Measurements from ENCODE around the gene PRPS2.

The PRPS2 gene

DNA sequence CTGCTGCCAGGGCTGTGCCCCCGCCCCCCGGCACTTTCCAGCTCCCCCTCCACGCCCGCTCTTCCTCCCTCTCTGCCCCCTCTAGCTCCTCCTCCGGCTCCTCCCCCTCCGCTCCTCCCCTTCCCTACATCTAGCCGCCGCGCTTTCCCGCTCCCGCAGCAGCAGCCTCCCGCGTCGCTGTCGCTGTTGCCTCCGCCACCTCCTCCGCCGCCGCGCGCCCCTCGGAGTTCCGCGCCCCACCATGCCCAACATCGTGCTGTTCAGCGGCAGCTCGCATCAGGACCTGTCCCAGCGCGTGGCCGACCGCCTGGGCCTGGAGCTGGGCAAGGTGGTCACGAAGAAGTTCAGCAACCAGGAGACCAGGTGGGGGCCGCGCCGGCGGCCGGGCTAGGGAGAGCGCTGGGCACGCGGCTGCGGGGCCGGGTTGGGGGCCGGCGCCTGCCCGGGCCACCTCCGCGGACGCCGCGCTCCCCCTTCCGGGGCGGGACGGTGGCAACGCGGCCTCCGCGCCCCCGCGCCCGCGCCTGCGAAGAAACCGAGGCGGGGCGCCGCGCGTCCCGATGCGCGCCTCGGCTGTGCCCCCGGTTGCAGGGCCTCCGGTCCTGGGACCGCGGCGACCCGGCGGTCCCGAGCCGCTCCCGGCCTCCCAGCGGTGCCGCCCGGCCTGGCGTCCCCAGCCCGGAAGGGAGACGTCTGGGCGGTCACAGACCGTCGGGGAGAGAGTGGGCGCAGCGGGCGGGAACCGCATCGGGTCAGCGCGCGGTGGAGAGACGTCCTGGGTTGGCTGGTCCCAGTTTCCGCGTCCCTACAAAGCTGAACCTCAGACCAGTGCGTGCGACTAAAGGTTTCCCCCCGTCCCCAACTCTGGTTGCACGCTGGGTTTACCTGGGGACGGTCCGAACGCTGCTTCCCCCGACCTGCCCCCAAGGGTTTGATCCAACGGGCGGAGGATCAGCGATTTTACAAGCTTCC is at the start of gene PRPS2:
Gene PRPS2, plus strand, starts transcription at position 156 of the 972 bp plus-strand sequence. Its CDS starts 86 bp downstream, at position 242.
- in situ Hi-C loops (cut with MboI; ENCODE audit: low sequenced_read_pairs): no loop called here

DNA sequence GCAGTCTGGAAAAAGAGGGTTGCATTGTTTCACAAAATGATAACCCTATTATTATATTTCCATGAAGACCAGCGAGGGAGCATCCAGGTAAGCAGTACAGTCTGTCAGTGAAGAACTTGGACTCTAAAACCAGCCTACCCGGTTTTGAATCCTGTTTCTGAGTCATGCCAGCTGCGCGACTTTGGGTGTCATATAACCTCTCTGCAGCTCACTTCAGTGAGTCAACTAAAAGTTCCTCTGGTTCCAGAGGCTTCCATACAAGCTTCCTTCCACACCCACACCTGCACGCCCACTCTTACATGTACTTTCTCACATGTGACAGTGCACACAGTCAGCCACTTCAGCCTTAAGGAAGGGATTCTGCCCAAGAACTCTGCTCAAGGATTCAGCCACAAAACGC is 49.8 kb upstream of the PRPS2 start:
- in situ Hi-C loops (cut with MboI; ENCODE audit: low sequenced_read_pairs): no loop called here

- in situ Hi-C loops (cut with MboI; ENCODE audit: low sequenced_read_pairs): no loop called here
These were observed 43.8 kb upstream of the PRPS2 start for GRCh38 chrX:12747433-12747832.

- in situ Hi-C loops (cut with MboI; ENCODE audit: low sequenced_read_pairs): no loop called here
These were observed 39.3 kb upstream of the PRPS2 start for GRCh38 chrX:12751887-12752286.

- in situ Hi-C loops (cut with MboI; ENCODE audit: low sequenced_read_pairs): no loop called here
These were observed 37.8 kb upstream of the PRPS2 start for GRCh38 chrX:12753366-12753765.

- in situ Hi-C loops (cut with MboI; ENCODE audit: low sequenced_read_pairs): no loop called here
These were observed 32.9 kb upstream of the PRPS2 start for GRCh38 chrX:12758291-12758690.

DNA sequence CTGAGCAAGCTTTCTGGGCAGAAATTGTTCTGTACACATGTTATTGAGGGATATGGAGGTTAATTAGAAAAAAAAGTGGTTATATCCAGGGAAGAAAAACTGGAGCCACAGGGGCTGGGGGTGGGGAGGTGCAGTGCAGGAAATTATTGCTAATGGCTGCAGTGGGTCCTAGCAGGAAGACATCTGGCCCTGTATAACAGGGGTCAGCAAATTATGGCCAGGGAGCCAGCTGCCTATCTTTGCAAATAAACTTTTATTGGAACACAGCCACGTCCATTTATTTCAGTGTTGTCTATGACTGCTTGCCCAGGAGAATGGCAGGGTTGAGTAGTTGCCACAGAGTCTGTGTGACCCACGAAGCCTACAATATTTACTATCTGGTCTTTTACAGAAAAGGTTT is 23.4 kb upstream of the PRPS2 start:
- in situ Hi-C loops (cut with MboI; ENCODE audit: low sequenced_read_pairs): no loop called here

DNA sequence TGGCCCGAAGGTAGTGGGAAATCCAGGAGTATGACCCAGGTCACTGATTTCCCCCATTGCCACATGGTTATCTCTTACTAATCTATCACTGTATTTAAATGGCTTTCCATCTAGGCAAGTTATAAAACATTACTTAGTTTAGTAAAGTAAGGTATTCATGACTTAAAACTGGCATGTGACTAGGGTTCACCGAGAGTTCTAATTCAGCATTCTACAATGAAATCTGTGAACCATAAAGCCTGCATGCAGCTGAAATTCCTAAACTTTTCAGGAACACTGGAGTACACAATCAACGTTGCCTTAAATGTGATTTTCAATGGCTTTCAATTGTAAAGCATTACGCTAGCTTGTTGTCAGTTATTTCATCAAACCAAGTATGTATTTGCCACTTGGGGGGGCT is 22.7 kb upstream of the PRPS2 start:
- in situ Hi-C loops (cut with MboI; ENCODE audit: low sequenced_read_pairs): no loop called here

- in situ Hi-C loops (cut with MboI; ENCODE audit: low sequenced_read_pairs): no loop called here
These were observed 20.8 kb upstream of the PRPS2 start for GRCh38 chrX:12770440-12770839.

DNA sequence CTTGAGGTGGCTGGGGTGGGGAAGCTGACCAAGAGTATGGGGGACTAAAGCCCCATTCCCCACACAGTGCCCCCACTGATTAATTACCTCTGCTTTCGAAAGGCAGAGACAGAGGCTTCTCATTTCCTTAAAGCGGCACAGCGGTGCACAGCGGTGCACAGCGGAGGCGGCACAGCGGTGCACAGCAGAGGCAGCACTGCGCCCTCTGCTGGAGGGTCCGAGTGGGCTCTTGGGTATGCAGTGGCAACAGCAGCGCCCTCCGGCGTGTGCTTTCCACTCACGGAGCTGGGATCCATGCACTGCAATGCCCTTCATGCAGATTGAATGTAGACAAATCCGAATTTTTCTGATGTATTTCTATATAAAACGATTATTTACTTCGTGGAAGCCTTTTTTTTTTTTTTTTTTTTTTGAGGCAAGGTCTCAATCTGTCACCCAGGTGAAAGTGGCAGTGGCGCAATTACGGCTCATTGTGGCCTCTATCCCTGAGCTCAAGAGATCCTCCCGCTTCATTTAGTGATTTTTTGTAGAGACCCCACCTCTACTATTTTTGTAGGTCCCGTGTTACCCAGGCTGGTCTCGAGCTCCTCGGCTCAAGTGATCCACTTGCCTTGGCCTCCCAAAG is 19.7 kb upstream of the PRPS2 start:
- in situ Hi-C loops (cut with MboI; ENCODE audit: low sequenced_read_pairs): no loop called here

GRCh38 chrX:12777670-12778069 is 13.5 kb upstream of the PRPS2 start:
- in situ Hi-C loops (cut with MboI; ENCODE audit: low sequenced_read_pairs): no loop called here

- in situ Hi-C loops (cut with MboI; ENCODE audit: low sequenced_read_pairs): no loop called here
These were observed 11.7 kb upstream of the PRPS2 start for GRCh38 chrX:12779534-12779933.

GRCh38 chrX:12788645-12789044 is 2.6 kb upstream of the PRPS2 start:
- in situ Hi-C loops (cut with MboI; ENCODE audit: low sequenced_read_pairs): no loop called here

GRCh38 chrX:12789976-12790375 is 1.2 kb upstream of the PRPS2 start:
- in situ Hi-C loops (cut with MboI; ENCODE audit: low sequenced_read_pairs): no loop called here

DNA sequence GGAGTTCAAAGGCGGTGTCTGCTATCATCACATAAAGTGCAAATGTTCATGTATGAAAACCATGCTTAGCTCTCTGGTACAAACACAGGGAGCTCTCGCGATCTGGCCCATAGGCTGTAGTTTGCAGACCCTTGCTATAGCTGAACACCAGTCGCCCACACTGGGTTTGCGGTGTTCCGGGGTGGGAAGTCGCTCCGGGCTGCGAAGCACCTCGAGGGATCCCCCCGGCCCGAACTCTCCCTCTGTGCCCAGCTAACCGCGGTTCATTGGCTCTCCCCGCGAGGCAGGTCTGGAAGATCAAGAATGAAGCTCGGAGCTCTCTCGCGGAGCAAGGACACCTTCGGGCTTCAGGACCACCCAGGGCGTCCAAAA is 341 bp upstream of the PRPS2 start:
- in situ Hi-C loops (cut with MboI; ENCODE audit: low sequenced_read_pairs): no loop called here

GRCh38 chrX:12792711-12793110 is 1.5 kb downstream of the PRPS2 start:
- in situ Hi-C loops (cut with MboI; ENCODE audit: low sequenced_read_pairs): no loop called here

DNA sequence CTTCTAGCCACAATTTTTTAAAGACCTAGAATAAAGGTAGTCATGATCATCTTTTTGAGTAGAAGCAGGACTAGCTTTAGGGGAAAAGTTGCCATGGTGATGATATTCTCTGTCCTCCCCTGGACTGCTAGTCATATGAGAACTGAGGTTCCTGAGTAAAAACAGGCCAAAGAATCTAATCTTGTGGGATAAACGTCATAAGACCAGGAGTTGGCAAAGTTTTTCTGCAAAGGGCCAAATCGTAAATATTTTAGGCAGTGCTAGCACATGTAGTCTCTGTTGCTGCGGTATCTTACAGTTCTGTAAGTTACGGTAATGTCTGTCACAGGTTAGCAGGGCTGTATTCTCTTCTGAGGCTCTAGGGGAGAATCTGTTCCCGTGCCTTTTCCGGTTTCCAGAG is 3.4 kb downstream of the PRPS2 start:
- in situ Hi-C loops (cut with MboI; ENCODE audit: low sequenced_read_pairs): no loop called here

DNA sequence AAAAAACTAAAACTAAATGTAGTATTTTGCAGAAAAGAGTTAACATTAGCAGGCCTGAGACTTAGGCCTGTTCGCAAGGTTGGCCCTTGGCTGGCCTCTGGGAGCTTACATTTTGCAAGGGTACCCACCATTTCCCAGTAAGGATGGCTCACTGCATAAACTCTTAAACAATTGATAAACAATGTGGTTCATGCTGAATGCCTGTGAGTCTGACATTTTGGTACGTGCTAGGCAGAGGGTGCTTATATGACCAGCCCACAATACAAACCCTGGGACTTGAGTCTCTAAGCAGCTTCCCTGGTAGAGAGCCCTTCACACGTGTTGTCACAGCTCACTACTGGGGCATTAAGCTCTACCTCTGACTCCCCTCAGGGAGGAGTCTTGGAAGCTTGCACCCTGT is 7.4 kb downstream of the PRPS2 start:
- in situ Hi-C loops (cut with MboI; ENCODE audit: low sequenced_read_pairs): no loop called here

- in situ Hi-C loops (cut with MboI; ENCODE audit: low sequenced_read_pairs): no loop called here
These were observed 7.9 kb downstream of the PRPS2 start for GRCh38 chrX:12799118-12799517.

GRCh38 chrX:12802741-12803140 is 11.5 kb downstream of the PRPS2 start:
- in situ Hi-C loops (cut with MboI; ENCODE audit: low sequenced_read_pairs): no loop called here

DNA sequence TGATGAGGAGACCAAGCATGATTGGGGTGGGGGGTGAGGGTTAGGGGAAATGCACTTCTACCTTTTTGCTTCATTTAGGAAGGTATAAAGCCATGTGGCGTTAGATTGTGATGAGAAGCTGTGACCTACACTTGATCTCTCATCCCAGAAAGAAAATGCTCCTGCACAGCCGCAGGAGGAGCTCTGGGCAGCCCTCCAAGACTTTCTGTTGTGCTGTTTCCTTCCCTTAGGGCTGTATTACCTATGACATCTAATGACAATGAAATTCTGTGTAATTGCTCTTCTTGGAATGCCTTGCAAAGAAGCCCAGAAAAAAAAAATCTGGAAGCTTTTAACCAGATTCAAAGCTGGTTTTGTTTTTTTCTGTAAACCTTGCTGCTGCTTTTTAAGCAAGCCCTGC is 13.4 kb downstream of the PRPS2 start:
- in situ Hi-C loops (cut with MboI; ENCODE audit: low sequenced_read_pairs): no loop called here

DNA sequence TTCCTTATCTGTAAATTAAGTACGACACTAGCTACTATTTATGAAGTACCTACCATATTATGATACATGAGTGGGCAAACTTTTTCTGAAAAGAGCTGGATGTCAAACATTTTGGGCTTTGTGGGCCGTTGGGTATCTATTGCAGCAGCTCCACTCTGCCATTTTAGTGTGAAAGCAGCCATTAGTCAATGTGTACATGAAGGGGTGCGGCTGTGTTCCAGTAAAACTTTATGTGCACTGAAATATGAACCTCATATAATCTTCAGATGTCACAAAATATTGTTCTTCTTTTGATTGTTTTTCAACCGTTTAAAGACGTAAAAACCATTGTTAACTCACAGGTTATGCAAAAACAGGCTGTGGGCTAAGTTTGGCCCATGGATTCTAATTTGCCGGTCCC is 14.1 kb downstream of the PRPS2 start:
- in situ Hi-C loops (cut with MboI; ENCODE audit: low sequenced_read_pairs): no loop called here
